Measurements from ENCODE around the gene NQO2.

DNA sequence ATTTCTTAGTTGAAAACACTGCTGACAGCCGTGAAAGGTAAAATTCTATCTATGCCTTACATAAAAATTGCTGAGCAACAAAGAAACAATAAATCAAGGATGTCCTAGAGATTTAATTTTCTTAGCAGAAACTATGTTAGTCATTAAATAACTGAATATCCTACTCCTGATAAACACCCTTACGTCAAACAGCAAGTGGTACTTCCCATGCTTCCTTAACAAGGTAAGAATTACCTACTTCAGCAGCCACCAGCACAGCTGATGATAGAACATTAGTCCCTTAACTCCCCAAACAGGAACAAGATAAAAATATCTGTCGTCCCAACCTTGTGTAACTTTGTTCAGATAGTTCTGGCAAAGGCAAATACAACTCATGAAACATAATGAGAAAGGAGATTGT, 37.1 kb upstream of the NQO2 start:
- no peak for TF ChIP-seq REST (IDR thresholded peaks at IDR 0.05; ENCODE audit: insufficient read depth in 1 of 2, low read depth in 2 of 2, low read length in 2 of 2)
- TF ChIP-seq POLR2AphosphoS5 (IDR thresholded peaks at IDR 0.05; ENCODE audit: low read depth, low read length), result no peak
- TF ChIP-seq TAF1 (IDR thresholded peaks at IDR 0.05; ENCODE audit: borderline replicate concordance, insufficient read depth, low read length), result no peak
- TF ChIP-seq SIN3A (IDR thresholded peaks at IDR 0.05; ENCODE audit: borderline replicate concordance, insufficient read depth, low read length), result no peak

Measured in PFSK-1 (cell line).